Measurements from ENCODE around the gene ZNF621.

- TF ChIP-seq, protein P1, sequence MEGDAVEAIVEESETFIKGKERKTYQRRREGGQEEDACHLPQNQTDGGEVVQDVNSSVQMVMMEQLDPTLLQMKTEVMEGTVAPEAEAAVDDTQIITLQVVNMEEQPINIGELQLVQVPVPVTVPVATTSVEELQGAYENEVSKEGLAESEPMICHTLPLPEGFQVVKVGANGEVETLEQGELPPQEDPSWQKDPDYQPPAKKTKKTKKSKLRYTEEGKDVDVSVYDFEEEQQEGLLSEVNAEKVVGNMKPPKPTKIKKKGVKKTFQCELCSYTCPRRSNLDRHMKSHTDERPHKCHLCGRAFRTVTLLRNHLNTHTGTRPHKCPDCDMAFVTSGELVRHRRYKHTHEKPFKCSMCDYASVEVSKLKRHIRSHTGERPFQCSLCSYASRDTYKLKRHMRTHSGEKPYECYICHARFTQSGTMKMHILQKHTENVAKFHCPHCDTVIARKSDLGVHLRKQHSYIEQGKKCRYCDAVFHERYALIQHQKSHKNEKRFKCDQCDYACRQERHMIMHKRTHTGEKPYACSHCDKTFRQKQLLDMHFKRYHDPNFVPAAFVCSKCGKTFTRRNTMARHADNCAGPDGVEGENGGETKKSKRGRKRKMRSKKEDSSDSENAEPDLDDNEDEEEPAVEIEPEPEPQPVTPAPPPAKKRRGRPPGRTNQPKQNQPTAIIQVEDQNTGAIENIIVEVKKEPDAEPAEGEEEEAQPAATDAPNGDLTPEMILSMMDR (IDR thresholded peaks at IDR 0.05): no peak
- TF ChIP-seq POLR2A (IDR thresholded peaks at IDR 0.05): no peak
These were observed 63.6 kb downstream of the ZNF621 start for GRCh38 chr3:40588406-40588805.
